PC-3 (cell line): ENCODE results near the gene PJVK. TPM values are rescaled to one million over a fixed set of nuclear protein-coding genes. Genes with fewer than 3 reads are reported as not detected.

Source experiments
- ATAC-seq: fragments of 200-7000 bp; cut with Tn5 transposase; 2 replicates; pipeline ENCODE4 v1.9.1; 2020; ENCODE audit warnings: mild to moderate bottlenecking, moderate library complexity
- BruUV-seq: library from RNA; stranded (reverse); fragments of 400-500 nt; replicated peaks from 2 replicates; lab custom pipeline; 2021; lab: Mats Ljungman, UMichigan
- CTCF ChIA-PET: fragments of 300-600 bp; sonication (Branson Sonifier 250); formaldehyde crosslinking; loops from one replicate; lab custom pipeline; 2022; ENCODE audit warnings: antibody characterized with exemption; lab: Charles Lee
- POLR2A ChIA-PET: fragments of 300-600 bp; sonication (Branson Sonifier 250); formaldehyde crosslinking; loops from one replicate; lab custom pipeline; 2022; ENCODE audit warnings: antibody characterized with exemption; ENCODE audit not compliant: unreplicated experiment; lab: Charles Lee
- DNase-seq: peaks from one replicate; pipeline ENCODE4 v3.0.0-alpha.2; 2015
- H2AFZ ChIP-seq: fragments of 300-600 bp; sonication (generic); 2 replicates; pipeline ENCODE4 v1.6.0; 2016; ENCODE audit warnings: antibody characterized with exemption, low read length
- H3F3A ChIP-seq: fragments of 300-600 bp; sonication (generic); one replicate; pipeline ENCODE4 v1.6.0; 2017; ENCODE audit warnings: antibody characterized with exemption, low read length, control low read depth, mild to moderate bottlenecking; ENCODE audit not compliant: unreplicated experiment
- H3K27ac ChIP-seq: fragments of 300-600 bp; sonication (generic); 2 replicates; pipeline ENCODE4 v1.5.1; 2016; ENCODE audit warnings: mild to moderate bottlenecking, low read length
- H3K27me3 ChIP-seq: fragments of 300-600 bp; sonication (generic); 2 replicates; pipeline ENCODE4 v1.6.1; 2016; ENCODE audit warnings: low read length, mixed read lengths
- H3K36me3 ChIP-seq: fragments of 300-600 bp; sonication (generic); 2 replicates; pipeline ENCODE4 v1.6.1; 2016; ENCODE audit warnings: low read depth, mixed run types, low read length, mixed read lengths
- H3K4me1 ChIP-seq: fragments of 300-600 bp; sonication (generic); 2 replicates; pipeline ENCODE4 v1.5.1; 2016; ENCODE audit warnings: low read length; ENCODE audit not compliant: insufficient read depth
- H3K4me2 ChIP-seq: fragments of 300-600 bp; sonication (generic); 2 replicates; pipeline ENCODE4 v1.6.0; 2016; ENCODE audit warnings: low read length
- H3K4me3 ChIP-seq: fragments of 300-600 bp; sonication (generic); 2 replicates; pipeline ENCODE4 v1.5.1; 2016; ENCODE audit warnings: mild to moderate bottlenecking, low read length, mixed read lengths
- H3K79me2 ChIP-seq: fragments of 300-600 bp; sonication (generic); 2 replicates; pipeline ENCODE4 v1.6.1; 2017; ENCODE audit warnings: low read length, mixed read lengths
- H3K9ac ChIP-seq: fragments of 300-600 bp; sonication (generic); 2 replicates; pipeline ENCODE4 v1.6.0; 2016; ENCODE audit warnings: mild to moderate bottlenecking, low read length
- H3K9me2 ChIP-seq: fragments of 300-600 bp; sonication (generic); replicated peaks from 2 replicates; pipeline ENCODE4 v1.6.1; 2016; ENCODE audit warnings: mixed run types, low read length, mixed read lengths
- H3K9me3 ChIP-seq: fragments of 300-600 bp; sonication (generic); 2 replicates; pipeline ENCODE4 v1.6.1; 2016; ENCODE audit warnings: low read length, mixed read lengths
- H4K20me1 ChIP-seq: fragments of 300-600 bp; sonication (generic); 2 replicates; pipeline ENCODE4 v1.6.1; 2016; ENCODE audit warnings: low read length, mixed read lengths
- EZH2 ChIP-seq: fragments of 300-600 bp; sonication (generic); IDR thresholded peaks from one replicate; pipeline ENCODE4 v1.6.1; 2017; ENCODE audit warnings: antibody characterized with exemption, mild to moderate bottlenecking, low read length; ENCODE audit not compliant: unreplicated experiment
- EZH2phosphoT487 ChIP-seq: fragments of 300-600 bp; sonication (generic); IDR thresholded peaks from 2 replicates; pipeline ENCODE4 v1.6.1; 2018; ENCODE audit warnings: mild to moderate bottlenecking, antibody characterized with exemption, low read length, borderline replicate concordance
- intact Hi-C: fragments of 100-400 bp; cut with micrococcal nuclease; formaldehyde crosslinking; loops from 2 replicates; pipeline ENCODE4 v1.9.0; 2023
- total RNA-seq: library from RNA; depleted of rRNA; stranded (reverse); fragments of >200 nt; gene quantifications from 2 replicates; pipeline ENCODE4 v1.2.3, GENCODE V29; 2014
- TF ChIP-seq, protein P1 (sequence below): fragments of 300-600 bp; sonication (generic); conservative IDR thresholded peaks from 2 replicates; pipeline ENCODE4 v1.5.1; 2017; ENCODE audit warnings: antibody characterized with exemption, low read depth, mild to moderate bottlenecking, low read length

The PJVK gene
- total RNA-seq, 1 experiment from 2014 or later, result 0.87 TPM

DNA sequence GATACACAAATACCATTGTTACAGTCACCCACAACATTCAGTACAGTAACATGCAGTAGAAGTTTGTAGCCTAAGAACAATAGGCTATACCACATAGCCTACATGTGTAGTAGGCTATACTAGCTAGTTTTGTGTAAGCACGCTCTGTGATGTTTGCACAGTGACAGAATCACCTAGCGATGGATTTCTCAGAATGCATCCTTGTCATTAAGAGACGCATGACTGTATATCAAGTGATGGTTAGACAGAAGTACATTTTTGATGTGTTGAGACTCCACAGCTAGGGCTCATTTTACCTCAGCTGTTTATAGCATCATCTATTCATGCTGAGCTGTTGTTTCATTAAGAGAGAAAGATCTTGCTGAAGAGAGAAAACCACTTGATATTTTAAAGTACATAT is 48.5 kb downstream of the PJVK start:
- Histone ChIP-seq H3K4me2 (no peak overlapping the region), H4K20me1 (no peaks in the 10 kb centered on the region), H3K79me2 (no peaks in the 10 kb centered on the region), H3K9me3 (no peaks in the 10 kb centered on the region), H3F3A (no peaks in the 10 kb centered on the region), H2AFZ (no peak overlapping the region), H3K4me1 (no peaks in the 10 kb centered on the region), H3K4me3 (no peak overlapping the region), H3K27ac (no peak overlapping the region), H3K9me2 (no peaks in the 10 kb centered on the region), H3K27me3 (no peaks in the 10 kb centered on the region), H3K9ac (no peak overlapping the region), H3K36me3 (peaks cover 54% of the 10 kb centered on the region)
- TF ChIP-seq, protein P1, sequence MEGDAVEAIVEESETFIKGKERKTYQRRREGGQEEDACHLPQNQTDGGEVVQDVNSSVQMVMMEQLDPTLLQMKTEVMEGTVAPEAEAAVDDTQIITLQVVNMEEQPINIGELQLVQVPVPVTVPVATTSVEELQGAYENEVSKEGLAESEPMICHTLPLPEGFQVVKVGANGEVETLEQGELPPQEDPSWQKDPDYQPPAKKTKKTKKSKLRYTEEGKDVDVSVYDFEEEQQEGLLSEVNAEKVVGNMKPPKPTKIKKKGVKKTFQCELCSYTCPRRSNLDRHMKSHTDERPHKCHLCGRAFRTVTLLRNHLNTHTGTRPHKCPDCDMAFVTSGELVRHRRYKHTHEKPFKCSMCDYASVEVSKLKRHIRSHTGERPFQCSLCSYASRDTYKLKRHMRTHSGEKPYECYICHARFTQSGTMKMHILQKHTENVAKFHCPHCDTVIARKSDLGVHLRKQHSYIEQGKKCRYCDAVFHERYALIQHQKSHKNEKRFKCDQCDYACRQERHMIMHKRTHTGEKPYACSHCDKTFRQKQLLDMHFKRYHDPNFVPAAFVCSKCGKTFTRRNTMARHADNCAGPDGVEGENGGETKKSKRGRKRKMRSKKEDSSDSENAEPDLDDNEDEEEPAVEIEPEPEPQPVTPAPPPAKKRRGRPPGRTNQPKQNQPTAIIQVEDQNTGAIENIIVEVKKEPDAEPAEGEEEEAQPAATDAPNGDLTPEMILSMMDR, result no peak
- TF ChIP-seq EZH2 (no peak), EZH2phosphoT487 (no peak)
- ChIA-PET CTCF (no interaction called here), POLR2A (no interaction called here)
- intact Hi-C loops, result no loop called here
- BruUV-seq, result no TSS peak
- ATAC-seq (no peak), DNase-seq (no peak)

DNA sequence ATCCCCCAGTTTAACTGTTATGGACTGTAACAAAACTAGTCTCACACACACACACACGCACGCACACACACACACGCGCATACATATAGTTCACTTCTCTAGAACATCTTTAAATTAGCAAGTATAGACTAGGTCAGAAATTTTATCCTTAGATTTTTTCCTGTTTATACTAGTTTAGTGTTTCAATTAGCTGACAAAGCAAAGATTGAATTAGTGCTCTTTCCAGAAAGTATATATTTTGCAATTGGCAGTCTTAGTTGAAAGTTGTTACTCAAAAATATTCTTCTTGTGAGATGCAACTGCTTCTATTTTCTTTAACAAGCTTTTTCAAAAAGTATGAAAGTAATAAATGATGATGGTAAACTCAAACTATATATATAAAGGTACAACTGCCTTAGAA is 51.6 kb downstream of the PJVK start:
- Histone ChIP-seq H3K36me3 (peaks cover 48% of the 10 kb centered on the region), H2AFZ (no peak overlapping the region), H3K27ac (no peak overlapping the region), H3K9ac (no peak overlapping the region), H3K4me3 (no peak overlapping the region), H3K9me2 (no peaks in the 10 kb centered on the region), H3K4me1 (0 out of 2 replicates have a peak, but pooled peaks cover 4% of the 10 kb centered on the region), H3K9me3 (no peaks in the 10 kb centered on the region), H3K79me2 (no peaks in the 10 kb centered on the region), H4K20me1 (no peaks in the 10 kb centered on the region), H3F3A (no peaks in the 10 kb centered on the region), H3K4me2 (no peak overlapping the region), H3K27me3 (no peaks in the 10 kb centered on the region)
- BruUV-seq, result no TSS peak
- TF ChIP-seq, protein P1, result no peak
- TF ChIP-seq EZH2 (no peak), EZH2phosphoT487 (no peak)
- no peak for ATAC-seq
- ChIA-PET POLR2A (no interaction called here), CTCF (no interaction called here)
- intact Hi-C loops, result no loop called here
- no peak for DNase-seq

DNA sequence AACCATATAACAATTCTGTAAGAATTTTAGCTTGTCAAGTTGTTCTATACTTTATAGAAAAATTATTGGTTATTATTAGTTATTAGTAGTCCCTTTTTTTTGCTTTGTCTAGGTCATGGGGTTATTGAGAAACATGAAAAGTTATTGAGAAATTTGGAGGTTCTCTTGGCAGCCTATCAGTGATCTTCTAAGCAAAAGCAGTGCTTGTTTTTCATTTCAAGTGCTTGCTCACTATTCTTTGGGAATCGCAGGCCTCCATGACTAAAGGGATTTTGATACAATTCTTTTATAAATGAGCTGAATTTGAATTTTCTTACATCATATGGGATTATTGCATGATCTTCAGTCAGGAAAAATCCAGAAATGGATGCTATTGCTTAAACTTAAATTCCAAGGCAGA is 54.9 kb downstream of the PJVK start:
- Histone ChIP-seq H3K36me3 (peaks cover 24% of the 10 kb centered on the region), H2AFZ (no peak overlapping the region), H3K79me2 (no peaks in the 10 kb centered on the region), H3K27ac (no peak overlapping the region), H4K20me1 (no peaks in the 10 kb centered on the region), H3K9me3 (no peaks in the 10 kb centered on the region), H3K4me1 (0 out of 2 replicates have a peak, but pooled peaks cover 4% of the 10 kb centered on the region), H3F3A (no peaks in the 10 kb centered on the region), H3K9me2 (no peaks in the 10 kb centered on the region), H3K4me2 (no peak overlapping the region), H3K9ac (no peak overlapping the region), H3K27me3 (no peaks in the 10 kb centered on the region), H3K4me3 (no peak overlapping the region)
- intact Hi-C loops, result no loop called here
- TF ChIP-seq EZH2phosphoT487 (no peak), EZH2 (no peak)
- TF ChIP-seq, protein P1, result no peak
- no peak for ATAC-seq
- no peak for DNase-seq
- ChIA-PET CTCF (no interaction called here), POLR2A (no interaction called here)
- BruUV-seq, result no TSS peak
